ENCODE measurements around the gene C3.
"Not testable (repeated sequence)": the region's sequence is repeated elsewhere in the genome, so short reads cannot be mapped to it uniquely, and the experiment has no call there.

The C3 gene

GRCh38 chr19:6720369-6721137 lies at the start of gene C3:
Gene C3, minus strand, starts transcription at chr19:6720650. Its CDS starts 61 bp downstream, at chr19:6720589.
- peak; percentile 87 for DNase-seq (ENCODE audit: low read depth)

- DNase-seq (ENCODE audit: low read depth) = no peak
These were observed 48.7 kb upstream of the C3 start for GRCh38 chr19:6769006-6769619.

GRCh38 chr19:6768236-6768785 lies 47.9 kb upstream of the C3 start:
- no peak for DNase-seq (ENCODE audit: low read depth)

- DNase-seq (ENCODE audit: low read depth) = peak; percentile 35
These were observed 47.1 kb upstream of the C3 start, which contains the start of gene SH2D3A for GRCh38 chr19:6767357-6768235. Gene SH2D3A, minus strand, starts transcription at chr19:6767435. Its CDS starts 3,687 bp downstream, at chr19:6763748.

- DNase-seq (ENCODE audit: low read depth) = no peak
These were observed 46.6 kb upstream of the C3 start for GRCh38 chr19:6767081-6767356.

GRCh38 chr19:6766357-6767080 lies 46.1 kb upstream of the C3 start:
- no peak for DNase-seq (ENCODE audit: low read depth)

- no peak for DNase-seq (ENCODE audit: low read depth)
These were observed 45.4 kb upstream of the C3 start for GRCh38 chr19:6765738-6766356.

- DNase-seq (ENCODE audit: low read depth) = not testable (repeated sequence)
These were observed 41.9 kb upstream of the C3 start for GRCh38 chr19:6762253-6762797.

- DNase-seq (ENCODE audit: low read depth) = no peak
These were observed 40.7 kb upstream of the C3 start for GRCh38 chr19:6761053-6761676.

GRCh38 chr19:6760606-6761005 lies 40.2 kb upstream of the C3 start:
- no peak for DNase-seq (ENCODE audit: low read depth)

GRCh38 chr19:6754653-6755463 lies 34.4 kb upstream of the C3 start:
- DNase-seq (ENCODE audit: low read depth) = no peak

- DNase-seq (ENCODE audit: low read depth) = no peak
These were observed 33.7 kb upstream of the C3 start for GRCh38 chr19:6754136-6754535.

GRCh38 chr19:6753178-6754031 lies 33.0 kb upstream of the C3 start:
- DNase-seq (ENCODE audit: low read depth) = peak; percentile 75

GRCh38 chr19:6752256-6753177 lies 32.1 kb upstream of the C3 start:
- no peak for DNase-seq (ENCODE audit: low read depth)

GRCh38 chr19:6751189-6751588 lies 30.7 kb upstream of the C3 start:
- DNase-seq (ENCODE audit: low read depth) = no peak

GRCh38 chr19:6750062-6750461 lies 29.6 kb upstream of the C3 start:
- DNase-seq (ENCODE audit: low read depth) = no peak

- not testable (repeated sequence) for DNase-seq (ENCODE audit: low read depth)
These were observed 28.1 kb upstream of the C3 start for GRCh38 chr19:6748543-6748942.

- DNase-seq (ENCODE audit: low read depth) = no peak
These were observed 25.5 kb upstream of the C3 start for GRCh38 chr19:6745965-6746364.
